ENCODE measurements around the gene CCDC88B. TPM values are rescaled to one million over a fixed set of nuclear protein-coding genes. Genes with fewer than 3 reads are reported as not detected.

CCDC88B gene
- total RNA-seq, 2 donors from 2014 or later = 15.0 to 52.2 TPM

DNA sequence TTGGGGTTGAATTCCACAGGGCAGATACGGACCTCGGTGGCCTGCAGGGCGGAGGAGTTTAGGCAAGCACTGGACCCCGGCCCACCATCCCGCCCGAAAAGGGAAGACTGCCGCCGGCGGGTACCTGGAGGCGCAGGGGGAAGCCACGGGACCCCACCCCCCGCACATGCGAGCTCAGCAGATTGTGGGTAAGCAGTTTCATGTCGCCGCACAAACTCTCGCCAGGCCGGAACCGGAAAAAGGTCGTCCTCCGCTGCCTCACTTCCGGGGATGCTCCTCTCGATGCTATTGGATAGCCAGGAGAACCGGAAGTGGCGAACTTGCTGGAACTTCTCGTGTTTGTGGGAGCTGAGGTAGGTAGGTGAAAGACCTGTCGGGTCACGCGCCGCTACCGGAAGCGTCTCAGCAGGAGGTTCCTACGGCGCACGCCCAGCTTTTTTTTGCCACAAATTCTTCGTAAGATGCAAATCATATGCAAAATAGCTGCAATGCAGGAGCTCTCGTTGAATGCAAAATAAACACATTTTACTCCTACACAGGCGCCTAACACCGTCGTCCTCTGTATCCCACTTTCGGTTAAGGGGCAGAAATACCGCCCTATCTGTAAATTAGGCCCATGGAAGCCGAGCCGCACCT lies 22.6 kb upstream of the CCDC88B start, which contains the start of gene TRMT112:
TSS of gene TRMT112 (minus strand) at position 235 of the 636 bp plus-strand sequence. CDS start at position 202, 33 bp downstream.
- peak; percentile 98 for DNase-seq
- intact Hi-C loops (cut with DNase I) = loop anchor here (5.0 kb wide), 1 partner anchor 40 kb away; the partner anchor contains the start of gene RPS6KA4
- Histone ChIP-seq H3K4me1 (peaks cover 20% of the 10 kb centered on the region), H3K4me3 (peak within 1 kb of the TSS; percentile 76), H3K9ac (ENCODE audit: low read depth in 2 of 2, low read length in 2 of 2) (peak within 1 kb of the TSS; percentile 87 to 97), H3K27me3 (no peaks in the 10 kb centered on the region), H3K9me3 (no peaks in the 10 kb centered on the region), H3K36me3 (no peaks in the 10 kb centered on the region), H3K27ac (peak within 1 kb of the TSS; percentile 99)
- TF ChIP-seq CTCF (IDR thresholded peaks at IDR 0.05) = no peak

DNA sequence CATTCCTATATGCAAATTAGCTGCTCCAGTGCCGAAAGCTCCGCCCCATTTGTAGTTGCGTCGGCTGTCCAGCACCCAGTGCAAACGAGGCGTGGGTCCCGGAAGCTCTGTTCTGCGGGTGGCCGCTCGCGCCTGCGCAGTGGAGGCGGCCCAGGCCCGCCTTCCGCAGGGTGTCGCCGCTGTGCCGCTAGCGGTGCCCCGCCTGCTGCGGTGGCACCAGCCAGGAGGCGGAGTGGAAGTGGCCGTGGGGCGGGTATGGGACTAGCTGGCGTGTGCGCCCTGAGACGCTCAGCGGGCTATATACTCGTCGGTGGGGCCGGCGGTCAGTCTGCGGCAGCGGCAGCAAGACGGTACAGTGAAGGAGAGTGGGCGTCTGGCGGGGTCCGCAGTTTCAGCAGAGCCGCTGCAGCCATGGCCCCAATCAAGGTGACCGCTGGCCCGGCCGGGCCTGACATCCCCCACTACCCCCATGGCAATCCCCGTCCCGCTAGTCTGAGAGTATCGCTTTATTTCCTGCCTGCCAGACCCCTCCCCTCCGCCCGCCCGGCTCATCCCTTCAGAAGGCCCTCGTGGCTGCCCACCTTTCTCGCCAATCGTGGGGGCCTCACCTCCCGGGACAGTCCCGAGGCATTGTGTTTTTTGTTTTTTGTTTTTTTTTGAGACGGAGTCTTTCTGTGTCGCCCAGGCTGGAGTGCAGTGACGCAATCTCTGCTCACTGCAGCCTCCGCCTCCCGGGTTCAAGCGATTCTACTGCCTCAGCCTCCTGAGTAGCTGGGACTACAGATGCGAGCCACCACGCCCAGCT lies 21.8 kb upstream of the CCDC88B start, which contains the start of gene PRDX5:
TSS of gene PRDX5 (plus strand) at position 161 of the 805 bp plus-strand sequence. CDS start at position 256, 95 bp downstream.
- peak within 1 kb of the TSS; percentile 76 for H3K4me3 ChIP-seq
- peak within 1 kb of the TSS; percentile 87 to 97 for H3K9ac ChIP-seq (ENCODE audit: low read depth in 2 of 2, low read length in 2 of 2)
- no peaks in the 10 kb centered on the region for H3K36me3 ChIP-seq
- DNase-seq = peak; percentile 96
- H3K27ac ChIP-seq = peak within 1 kb of the TSS; percentile 99
- H3K4me1 ChIP-seq = peaks cover 22% of the 10 kb centered on the region
- no peaks in the 10 kb centered on the region for H3K27me3 ChIP-seq
- H3K9me3 ChIP-seq = no peaks in the 10 kb centered on the region
- TF ChIP-seq CTCF (IDR thresholded peaks at IDR 0.05) = peak; percentile 24
- intact Hi-C loops (cut with DNase I) = loop anchor here (5.0 kb wide), 1 partner anchor 39 kb away; the partner anchor contains the start of gene RPS6KA4

GRCh38 chr11:64318766-64319761 lies 20.9 kb upstream of the CCDC88B start:
- TF ChIP-seq CTCF (IDR thresholded peaks at IDR 0.05) = no peak
- no peaks in the 10 kb centered on the region for H3K36me3 ChIP-seq
- no peaks in the 10 kb centered on the region for H3K27me3 ChIP-seq
- peak overlapping the region; percentile 68 to 97 for H3K9ac ChIP-seq (ENCODE audit: low read depth in 2 of 2, low read length in 2 of 2)
- H3K4me1 ChIP-seq = peaks cover 22% of the 10 kb centered on the region
- H3K9me3 ChIP-seq = no peaks in the 10 kb centered on the region
- DNase-seq = no peak
- peak overlapping the region; percentile 76 for H3K4me3 ChIP-seq
- intact Hi-C loops (cut with DNase I) = loop anchor here (5.0 kb wide), 1 partner anchor 38 kb away; the partner anchor contains the start of gene RPS6KA4
- H3K27ac ChIP-seq = peak overlapping the region; percentile 99

DNA sequence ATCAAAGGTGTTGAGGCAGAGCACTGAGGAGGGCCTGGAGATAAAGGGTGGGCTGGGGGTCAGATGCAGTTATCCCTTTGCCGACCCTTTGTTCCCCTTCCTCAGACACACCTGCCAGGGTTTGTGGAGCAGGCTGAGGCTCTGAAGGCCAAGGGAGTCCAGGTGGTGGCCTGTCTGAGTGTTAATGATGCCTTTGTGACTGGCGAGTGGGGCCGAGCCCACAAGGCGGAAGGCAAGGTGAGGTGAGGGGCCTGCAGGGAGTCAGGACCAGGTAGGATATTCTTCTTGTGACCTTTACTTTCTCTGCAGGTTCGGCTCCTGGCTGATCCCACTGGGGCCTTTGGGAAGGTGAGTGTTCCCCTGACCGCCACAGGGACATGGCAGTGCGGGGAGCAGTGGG lies 19.4 kb upstream of the CCDC88B start:
- H3K27me3 ChIP-seq = no peaks in the 10 kb centered on the region
- intact Hi-C loops (cut with DNase I) = no loop called here
- H3K9me3 ChIP-seq = no peaks in the 10 kb centered on the region
- peak overlapping the region; percentile 99 for H3K27ac ChIP-seq
- no peak for TF ChIP-seq CTCF (IDR thresholded peaks at IDR 0.05)
- H3K4me1 ChIP-seq = peaks cover 22% of the 10 kb centered on the region
- H3K9ac ChIP-seq (ENCODE audit: low read depth in 2 of 2, low read length in 2 of 2) = peak overlapping the region in 1 of 2 donors; percentile 97
- no peaks in the 10 kb centered on the region for H3K36me3 ChIP-seq
- no peak for DNase-seq
- no peak overlapping the region for H3K4me3 ChIP-seq

All from colonic mucosa (tissue), 4 donors.